Stimulated activated CD8-positive, alpha-beta memory T cell treated with anti-CD3 and anti-CD28 coated beads, Interleukin-2, amount 100 ng/mL, for 48 hours (primary cell): ENCODE data around the gene UROC1.

Source experiments
- DNase-seq, 2 donors: peaks; one replicate each; pipeline ENCODE4 v3.0.0-alpha.2; 2020; ENCODE audit warnings: low read depth in 2 of 2

UROC1 gene

GRCh38 chr3:126516152-126516935, 1.2 kb downstream of the UROC1 start:
- DNase-seq: no peak

- DNase-seq: no peak
Observed at GRCh38 chr3:126515066-126515706, 2.4 kb downstream of the UROC1 start.

- no peak for DNase-seq
Observed at GRCh38 chr3:126514161-126514560, 3.4 kb downstream of the UROC1 start.

- DNase-seq: no peak
Observed at GRCh38 chr3:126512916-126513650, 4.5 kb downstream of the UROC1 start.

- no peak for DNase-seq
Observed at GRCh38 chr3:126512026-126512425, 5.5 kb downstream of the UROC1 start.

- no peak for DNase-seq
Observed at GRCh38 chr3:126511291-126511690, 6.3 kb downstream of the UROC1 start.

GRCh38 chr3:126510308-126510910, 7.2 kb downstream of the UROC1 start:
- DNase-seq: no peak

GRCh38 chr3:126509597-126510307, 7.8 kb downstream of the UROC1 start:
- DNase-seq: no peak

GRCh38 chr3:126508564-126508964, 9.0 kb downstream of the UROC1 start:
- no peak for DNase-seq

GRCh38 chr3:126507886-126508285, 9.7 kb downstream of the UROC1 start:
- no peak for DNase-seq

GRCh38 chr3:126503701-126504100, 13.9 kb downstream of the UROC1 start:
- DNase-seq: no peak

GRCh38 chr3:126502656-126503055, 14.9 kb downstream of the UROC1 start:
- no peak for DNase-seq

GRCh38 chr3:126501736-126502135, 15.8 kb downstream of the UROC1 start:
- no peak for DNase-seq

- DNase-seq: no peak
Observed at GRCh38 chr3:126501054-126501453, 16.5 kb downstream of the UROC1 start.

GRCh38 chr3:126500016-126500415, 17.6 kb downstream of the UROC1 start:
- DNase-seq: no peak

GRCh38 chr3:126499401-126499800, 18.2 kb downstream of the UROC1 start:
- no peak for DNase-seq

GRCh38 chr3:126498929-126499328, 18.6 kb downstream of the UROC1 start:
- DNase-seq: no peak

- DNase-seq: no peak
Observed at GRCh38 chr3:126498461-126498860, 19.1 kb downstream of the UROC1 start.

- no peak for DNase-seq
Observed at GRCh38 chr3:126497956-126498355, 19.6 kb downstream of the UROC1 start.

GRCh38 chr3:126496894-126497850, 20.4 kb downstream of the UROC1 start:
- DNase-seq: no peak

GRCh38 chr3:126495786-126496185, 21.8 kb downstream of the UROC1 start:
- no peak for DNase-seq
